Natural killer cell (primary cell): Measurements from ENCODE around the gene IQGAP3. TPM values are rescaled to one million over a fixed set of nuclear protein-coding genes. Genes with fewer than 3 reads are reported as not detected.

Experiments
- ATAC-seq, 3 donors: fragments of 150-1000 bp in 2 of 3; fragments of 200-7000 bp in 1 of 3; cut with Tn5 transposase; 1 replicate in 1 of 3; 2 replicates in 2 of 3; pipeline ENCODE4 v1.10.0; 2021; ENCODE audit warnings: mild to moderate bottlenecking in 2 of 3, moderate library complexity in 2 of 3
- DNase-seq, 2 donors: peaks; one replicate each; pipeline versions ENCODE4 v3.0.0 to v3.0.0-alpha.2; 2013 to 2021; ENCODE audit warnings: mixed read lengths in 1 of 2
- H3K27ac ChIP-seq: one replicate; pipeline ENCODE4 v1.5.1; 2013; ENCODE audit warnings: mild to moderate bottlenecking, low read length
- H3K27me3 ChIP-seq: one replicate; pipeline ENCODE4 v1.6.1; 2013; ENCODE audit warnings: low read length; ENCODE audit not compliant: control insufficient read depth, insufficient read depth
- H3K36me3 ChIP-seq: one replicate; pipeline ENCODE4 v1.6.1; 2013; ENCODE audit warnings: low read length; ENCODE audit not compliant: control insufficient read depth, insufficient read depth
- H3K4me1 ChIP-seq: one replicate; pipeline ENCODE4 v1.6.1; 2013; ENCODE audit warnings: low read length; ENCODE audit not compliant: control insufficient read depth, insufficient read depth
- H3K4me3 ChIP-seq: one replicate; pipeline ENCODE4 v1.5.1; 2013; ENCODE audit warnings: low read length
- H3K9me3 ChIP-seq: one replicate; pipeline ENCODE4 v1.6.1; 2013; ENCODE audit warnings: low read length; ENCODE audit not compliant: control insufficient read depth, insufficient read depth
- H3K27ac Mint-ChIP-seq, 2 donors: one replicate each; pipeline ENCODE4 v1.8.0; 2022; ENCODE audit warnings: mild to moderate bottlenecking in 2 of 2, mixed read lengths in 2 of 2, moderate library complexity in 1 of 2
- H3K27me3 Mint-ChIP-seq, 2 donors: one replicate each; pipeline ENCODE4 v1.8.0; 2022; ENCODE audit warnings: low read depth in 2 of 2, mixed read lengths in 2 of 2
- H3K36me3 Mint-ChIP-seq: one replicate; pipeline ENCODE4 v1.8.0; 2022; ENCODE audit warnings: mixed read lengths
- H3K4me1 Mint-ChIP-seq, 2 donors: one replicate each; pipeline ENCODE4 v1.8.0; 2022; ENCODE audit warnings: mixed read lengths in 2 of 2
- H3K4me3 Mint-ChIP-seq: one replicate; pipeline ENCODE4 v1.8.0; 2022; ENCODE audit warnings: mild to moderate bottlenecking, moderate library complexity, mixed read lengths
- H3K9me3 Mint-ChIP-seq, 2 donors: one replicate each; pipeline ENCODE4 v1.8.0; 2022; ENCODE audit warnings: mixed read lengths in 2 of 2
- WGBS: methylation state at CpG from one replicate; pipeline ENCODE4 v1.1.7; 2013; ENCODE audit warnings: missing lambda C conversion rate; ENCODE audit not compliant: insufficient coverage; 5-methylcytosine and 5-hydroxymethylcytosine counted together
- intact Hi-C: fragments of 100-400 bp; cut with micrococcal nuclease; formaldehyde crosslinking; loops from one replicate; pipeline ENCODE4 v1.14.2; 2022
- total RNA-seq, 4 donors: library from RNA; stranded (reverse); fragments of 120-200 nt in 1 of 4; gene quantifications; one replicate each; pipeline versions ENCODE4 v1.2.3 to v1.2.4, GENCODE V29; 2013 to 2022
- TF ChIP-seq, protein P1 (sequence below): fragments of 200-600 bp; IDR thresholded peaks from one replicate; pipeline ENCODE4 v1.8.0; 2022; ENCODE audit warnings: antibody characterized with exemption

Gene IQGAP3
- total RNA-seq, 3 donors from 2014 or later (not counting 1 experiment from before 2014, with no cell fraction given) = 0.08 to 0.21 (median 0.14) TPM

- peak overlapping the region; percentile 13 for H3K27ac ChIP-seq
- H3K36me3 ChIP-seq = peaks cover 79% of the 10 kb centered on the region
- H3K9me3 ChIP-seq = no peaks in the 10 kb centered on the region
- peak overlapping the region; percentile 58 for H3K4me3 Mint-ChIP-seq
- H3K27ac Mint-ChIP-seq = peak overlapping the region; percentile 90 to 93
- H3K4me1 Mint-ChIP-seq = peaks cover 37 to 61% of the 10 kb centered on the region in 2 donors
- H3K36me3 Mint-ChIP-seq = peaks cover 14% of the 10 kb centered on the region
- no peak overlapping the region for H3K4me3 ChIP-seq
- intact Hi-C loops = loop anchor here (1.0 to 2.0 kb wide), 3 partner anchors 20 to 128 kb away; partner anchors contain the start of gene MEF2D
- WGBS = 36% methylated on average over 33 of the region's 34 CpGs
- no peaks in the 10 kb centered on the region for H3K27me3 ChIP-seq
- DNase-seq (peak; percentile 68 to 91), ATAC-seq (peak; percentile 80 to 89 (median 86))
- H3K4me1 ChIP-seq = peaks cover 34% of the 10 kb centered on the region
- no peaks in the 10 kb centered on the region for H3K27me3 Mint-ChIP-seq
- TF ChIP-seq, protein P1, sequence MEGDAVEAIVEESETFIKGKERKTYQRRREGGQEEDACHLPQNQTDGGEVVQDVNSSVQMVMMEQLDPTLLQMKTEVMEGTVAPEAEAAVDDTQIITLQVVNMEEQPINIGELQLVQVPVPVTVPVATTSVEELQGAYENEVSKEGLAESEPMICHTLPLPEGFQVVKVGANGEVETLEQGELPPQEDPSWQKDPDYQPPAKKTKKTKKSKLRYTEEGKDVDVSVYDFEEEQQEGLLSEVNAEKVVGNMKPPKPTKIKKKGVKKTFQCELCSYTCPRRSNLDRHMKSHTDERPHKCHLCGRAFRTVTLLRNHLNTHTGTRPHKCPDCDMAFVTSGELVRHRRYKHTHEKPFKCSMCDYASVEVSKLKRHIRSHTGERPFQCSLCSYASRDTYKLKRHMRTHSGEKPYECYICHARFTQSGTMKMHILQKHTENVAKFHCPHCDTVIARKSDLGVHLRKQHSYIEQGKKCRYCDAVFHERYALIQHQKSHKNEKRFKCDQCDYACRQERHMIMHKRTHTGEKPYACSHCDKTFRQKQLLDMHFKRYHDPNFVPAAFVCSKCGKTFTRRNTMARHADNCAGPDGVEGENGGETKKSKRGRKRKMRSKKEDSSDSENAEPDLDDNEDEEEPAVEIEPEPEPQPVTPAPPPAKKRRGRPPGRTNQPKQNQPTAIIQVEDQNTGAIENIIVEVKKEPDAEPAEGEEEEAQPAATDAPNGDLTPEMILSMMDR = peak; percentile 82
- no peaks in the 10 kb centered on the region for H3K9me3 Mint-ChIP-seq
Measured at GRCh38 chr1:156480411-156481192, 91.8 kb downstream of the IQGAP3 start.

GRCh38 chr1:156480016-156480370 is 92.4 kb downstream of the IQGAP3 start:
- TF ChIP-seq, protein P1 = no peak
- 68% methylated on average over 4 of the region's 4 CpGs for WGBS

DNA sequence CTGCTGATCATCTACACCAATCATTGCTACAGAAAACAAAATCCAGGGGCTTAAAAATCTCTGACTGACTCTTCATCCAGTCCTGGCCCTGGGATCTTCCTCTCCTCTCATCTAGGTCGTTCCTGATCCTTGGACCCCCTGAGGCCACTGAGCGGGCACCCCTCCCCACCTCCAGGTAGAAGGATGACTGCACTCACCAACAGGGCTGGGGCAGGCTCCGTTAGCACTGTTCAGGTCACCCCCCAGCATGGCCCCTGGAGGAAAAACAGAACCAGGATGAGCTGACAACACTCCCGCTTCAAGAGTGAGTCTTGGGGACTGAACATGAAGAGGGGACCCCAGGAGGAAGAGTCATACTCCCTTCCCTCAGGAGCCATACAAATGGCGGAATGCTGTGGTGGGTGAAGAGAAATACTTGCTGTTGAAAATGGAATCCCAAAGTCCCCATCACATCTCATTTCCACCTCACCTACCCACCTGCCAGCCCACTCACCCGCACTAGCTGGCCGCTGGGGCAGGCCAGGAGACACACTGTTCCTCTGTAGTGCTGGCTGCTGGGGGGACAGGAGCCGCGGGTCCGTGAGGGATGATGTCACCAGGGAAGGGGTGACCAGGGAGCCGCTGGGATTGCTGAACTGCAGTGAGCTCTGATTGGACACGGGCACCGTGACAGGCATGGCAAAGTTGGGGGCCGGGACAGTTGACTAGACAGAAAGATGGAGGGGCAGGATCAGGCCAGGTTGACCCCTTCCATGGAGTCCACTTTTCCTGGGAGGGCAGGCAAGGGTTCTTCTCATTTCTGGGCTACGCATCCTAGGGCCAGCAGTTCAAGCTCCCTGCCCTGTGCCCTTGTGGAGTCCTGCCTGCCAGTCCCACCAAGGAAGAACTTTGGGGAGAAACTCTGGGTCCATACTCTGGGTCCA is 93.0 kb downstream of the IQGAP3 start:
- 96% methylated on average over 14 of the region's 15 CpGs for WGBS
- Mint-ChIP-seq H3K27me3 (no peaks in the 10 kb centered on the region), H3K9me3 (no peaks in the 10 kb centered on the region), H3K4me3 (peak overlapping the region; percentile 45), H3K36me3 (peaks cover 14% of the 10 kb centered on the region), H3K27ac (peak overlapping the region; percentile 52 to 90), H3K4me1 (peaks cover 34 to 51% of the 10 kb centered on the region in 2 donors)
- peaks cover 25% of the 10 kb centered on the region for H3K4me1 ChIP-seq
- peaks cover 92% of the 10 kb centered on the region for H3K36me3 ChIP-seq
- ATAC-seq = no peak
- DNase-seq = no peak
- H3K4me3 ChIP-seq = no peak overlapping the region
- no peak overlapping the region for H3K27ac ChIP-seq
- no peaks in the 10 kb centered on the region for H3K27me3 ChIP-seq
- intact Hi-C loops = loop anchor here (1.0 to 2.0 kb wide), 3 partner anchors 21 to 129 kb away; partner anchors contain the start of gene MEF2D
- TF ChIP-seq, protein P1 = no peak
- H3K9me3 ChIP-seq = no peaks in the 10 kb centered on the region

More at GRCh38 chr1:156480016-156480370, 92.4 kb downstream of the IQGAP3 start:
- Histone ChIP-seq H3K27ac (no peak overlapping the region), H3K9me3 (no peaks in the 10 kb centered on the region), H3K36me3 (peaks cover 85% of the 10 kb centered on the region), H3K27me3 (no peaks in the 10 kb centered on the region), H3K4me1 (peaks cover 32% of the 10 kb centered on the region), H3K4me3 (no peak overlapping the region)
- ATAC-seq = no peak
- Mint-ChIP-seq H3K4me1 (peaks cover 37 to 57% of the 10 kb centered on the region in 2 donors), H3K27ac (peak overlapping the region; percentile 90 to 93), H3K4me3 (no peak overlapping the region), H3K36me3 (peaks cover 14% of the 10 kb centered on the region), H3K27me3 (no peaks in the 10 kb centered on the region), H3K9me3 (no peaks in the 10 kb centered on the region)
- DNase-seq = no peak
- intact Hi-C loops = loop anchor here (1.0 to 2.0 kb wide), 3 partner anchors 21 to 128 kb away; partner anchors contain the start of gene MEF2D
